ENCODE measurements around the gene TMEM100.
A peak's percentile ranks its signal among the peaks of the same experiment; 100 is the strongest.

DNA sequence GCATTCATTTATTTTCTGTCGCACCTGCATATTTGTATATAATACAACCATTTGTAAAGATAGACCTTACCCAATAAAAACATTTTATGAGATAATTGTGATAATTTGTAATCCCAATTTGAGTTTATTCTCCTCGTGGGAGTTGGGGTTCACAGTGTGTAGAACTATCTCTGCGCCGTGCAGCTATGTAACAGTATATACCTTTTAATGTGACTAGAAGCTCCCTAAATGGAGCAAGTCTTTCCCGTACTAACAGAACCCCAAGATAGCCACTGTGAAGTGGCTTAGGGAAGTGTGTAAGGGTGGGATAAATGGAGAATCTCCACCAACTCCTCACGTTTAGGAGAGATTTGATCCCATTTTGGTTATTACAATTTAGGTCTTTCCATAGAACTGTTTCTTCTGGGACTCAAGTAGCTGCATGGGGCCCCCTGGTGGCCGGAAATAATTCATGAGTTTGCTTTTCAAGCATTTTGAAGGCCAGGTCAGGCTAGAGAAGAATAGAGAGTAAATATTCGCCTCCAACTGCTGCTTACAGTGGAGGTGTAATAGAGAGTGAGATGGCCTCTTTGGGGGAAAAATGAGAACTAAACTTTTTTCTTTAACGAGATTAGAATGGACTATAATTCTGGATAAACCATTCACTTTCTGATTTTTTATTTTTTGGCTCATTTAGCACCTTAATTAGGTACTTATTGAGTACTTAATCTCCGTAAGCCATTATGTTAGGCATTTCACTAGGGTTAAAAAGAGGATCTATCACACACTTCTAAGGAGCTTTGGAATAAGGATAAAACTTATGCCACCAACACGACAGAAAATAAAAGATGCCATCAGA lies 4.5 kb downstream of the TMEM100 start:
- peak in 1 of 3 donors; percentile 50 for TF ChIP-seq CTCF (IDR thresholded peaks at IDR 0.05)
- no peak for TF ChIP-seq POLR2A (IDR thresholded peaks at IDR 0.05)

Measured in lower leg skin (tissue), 3 donors.